Measurements from ENCODE around the gene WWTR1.

Gene WWTR1

GRCh38 chr3:149621218-149622005, 36.4 kb downstream of the WWTR1 start:
- Mint-ChIP-seq H3K27ac (no peak overlapping the region), H3K36me3 (ENCODE audit: low read depth) (no peaks in the 10 kb centered on the region), H3K27me3 (ENCODE audit: low read depth) (peaks cover 5% of the 10 kb centered on the region), H3K9me3 (no peaks in the 10 kb centered on the region), H3K4me3 (peak overlapping the region; percentile 9), H3K4me1 (ENCODE audit: low read depth) (peaks cover 25% of the 10 kb centered on the region)

DNA sequence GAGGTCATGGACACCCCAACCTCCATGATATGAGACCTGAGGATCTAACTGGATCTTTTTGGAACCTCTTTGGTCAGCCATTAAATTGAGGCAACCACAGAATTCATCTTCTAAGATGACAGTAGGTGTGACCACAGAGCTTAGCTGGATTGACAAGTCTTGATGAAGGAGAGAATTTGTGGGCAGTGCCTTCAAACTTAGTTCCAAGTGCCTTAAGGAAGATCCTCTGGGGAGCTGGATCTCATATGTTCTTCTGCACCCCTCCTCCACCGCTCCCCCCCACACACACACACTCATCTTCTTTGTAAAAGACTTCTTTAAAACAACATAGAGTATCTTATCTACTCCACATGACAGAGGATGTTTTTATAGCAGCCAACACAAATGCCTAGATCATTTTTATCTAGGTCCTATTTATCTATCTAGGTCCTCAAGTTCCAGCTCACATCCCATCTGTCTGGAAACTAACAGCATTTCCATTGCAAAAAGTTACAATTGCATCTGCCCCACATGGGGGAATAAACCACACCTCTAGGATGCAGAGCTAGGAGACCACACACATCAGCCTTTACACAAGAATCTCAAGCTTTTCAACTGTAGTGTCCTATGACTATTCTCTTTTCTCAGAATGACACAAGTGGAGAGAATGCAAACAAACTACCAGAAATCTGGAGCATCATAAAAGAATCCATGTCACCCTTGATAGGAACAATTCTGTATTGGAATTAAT, 37.4 kb downstream of the WWTR1 start:
- peak overlapping the region; percentile 2 for H3K4me3 Mint-ChIP-seq

GRCh38 chr3:149619136-149619535, 38.7 kb downstream of the WWTR1 start:
- Mint-ChIP-seq H3K9me3 (no peaks in the 10 kb centered on the region), H3K36me3 (ENCODE audit: low read depth) (no peaks in the 10 kb centered on the region), H3K27ac (no peak overlapping the region), H3K4me3 (no peak overlapping the region), H3K4me1 (ENCODE audit: low read depth) (peaks cover 25% of the 10 kb centered on the region), H3K27me3 (ENCODE audit: low read depth) (peaks cover 13% of the 10 kb centered on the region)

More for the DNA sequence above, 37.4 kb downstream of the WWTR1 start:
- H3K36me3 Mint-ChIP-seq (ENCODE audit: low read depth) = no peaks in the 10 kb centered on the region
- no peak overlapping the region for H3K27ac Mint-ChIP-seq
- H3K27me3 Mint-ChIP-seq (ENCODE audit: low read depth) = peaks cover 6% of the 10 kb centered on the region
- peaks cover 25% of the 10 kb centered on the region for H3K4me1 Mint-ChIP-seq (ENCODE audit: low read depth)
- H3K9me3 Mint-ChIP-seq = no peaks in the 10 kb centered on the region

GRCh38 chr3:149618151-149619123, 39.4 kb downstream of the WWTR1 start:
- Mint-ChIP-seq H3K4me3 (no peak overlapping the region), H3K27me3 (ENCODE audit: low read depth) (peaks cover 13% of the 10 kb centered on the region), H3K4me1 (ENCODE audit: low read depth) (peaks cover 22% of the 10 kb centered on the region), H3K27ac (no peak overlapping the region), H3K36me3 (ENCODE audit: low read depth) (no peaks in the 10 kb centered on the region), H3K9me3 (no peaks in the 10 kb centered on the region)

GRCh38 chr3:149615731-149616221, 42.0 kb downstream of the WWTR1 start:
- Mint-ChIP-seq H3K27ac (no peak overlapping the region), H3K4me1 (ENCODE audit: low read depth) (peaks cover 11% of the 10 kb centered on the region), H3K9me3 (no peaks in the 10 kb centered on the region), H3K4me3 (no peak overlapping the region), H3K36me3 (ENCODE audit: low read depth) (no peaks in the 10 kb centered on the region), H3K27me3 (ENCODE audit: low read depth) (peaks cover 13% of the 10 kb centered on the region)

DNA sequence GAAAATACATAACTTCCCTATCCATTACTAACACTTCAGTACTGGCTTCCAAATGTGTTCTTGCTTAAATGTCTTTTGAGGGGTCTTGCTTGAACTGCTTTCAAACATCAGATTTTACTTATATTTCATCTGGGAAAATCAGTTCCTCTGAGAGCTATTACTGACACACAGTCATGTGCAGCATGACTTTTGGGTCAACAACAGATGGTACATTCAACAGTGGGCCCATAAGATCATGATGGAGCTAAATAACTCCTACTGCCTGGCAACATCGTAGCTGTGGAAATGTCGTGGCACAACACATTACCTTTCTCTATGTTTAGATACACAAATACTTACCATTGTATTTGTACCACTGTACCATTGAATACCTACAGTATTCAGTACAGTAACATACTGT, 43.8 kb downstream of the WWTR1 start:
- Mint-ChIP-seq H3K27ac (no peak overlapping the region), H3K27me3 (ENCODE audit: low read depth) (peaks cover 13% of the 10 kb centered on the region), H3K36me3 (ENCODE audit: low read depth) (no peaks in the 10 kb centered on the region), H3K4me1 (ENCODE audit: low read depth) (peaks cover 4% of the 10 kb centered on the region), H3K9me3 (no peaks in the 10 kb centered on the region), H3K4me3 (no peak overlapping the region)

GRCh38 chr3:149612456-149612855, 45.4 kb downstream of the WWTR1 start:
- Mint-ChIP-seq H3K27ac (no peak overlapping the region), H3K4me3 (no peak overlapping the region), H3K36me3 (ENCODE audit: low read depth) (no peaks in the 10 kb centered on the region), H3K4me1 (ENCODE audit: low read depth) (peaks cover 4% of the 10 kb centered on the region), H3K9me3 (no peaks in the 10 kb centered on the region), H3K27me3 (ENCODE audit: low read depth) (peaks cover 8% of the 10 kb centered on the region)

- H3K27me3 Mint-ChIP-seq (ENCODE audit: low read depth) = peaks cover 8% of the 10 kb centered on the region
- no peaks in the 10 kb centered on the region for H3K36me3 Mint-ChIP-seq (ENCODE audit: low read depth)
- H3K9me3 Mint-ChIP-seq = no peaks in the 10 kb centered on the region
- peaks cover 4% of the 10 kb centered on the region for H3K4me1 Mint-ChIP-seq (ENCODE audit: low read depth)
- no peak overlapping the region for H3K4me3 Mint-ChIP-seq
- no peak overlapping the region for H3K27ac Mint-ChIP-seq
These were observed 46.7 kb downstream of the WWTR1 start for GRCh38 chr3:149611149-149611548.

DNA sequence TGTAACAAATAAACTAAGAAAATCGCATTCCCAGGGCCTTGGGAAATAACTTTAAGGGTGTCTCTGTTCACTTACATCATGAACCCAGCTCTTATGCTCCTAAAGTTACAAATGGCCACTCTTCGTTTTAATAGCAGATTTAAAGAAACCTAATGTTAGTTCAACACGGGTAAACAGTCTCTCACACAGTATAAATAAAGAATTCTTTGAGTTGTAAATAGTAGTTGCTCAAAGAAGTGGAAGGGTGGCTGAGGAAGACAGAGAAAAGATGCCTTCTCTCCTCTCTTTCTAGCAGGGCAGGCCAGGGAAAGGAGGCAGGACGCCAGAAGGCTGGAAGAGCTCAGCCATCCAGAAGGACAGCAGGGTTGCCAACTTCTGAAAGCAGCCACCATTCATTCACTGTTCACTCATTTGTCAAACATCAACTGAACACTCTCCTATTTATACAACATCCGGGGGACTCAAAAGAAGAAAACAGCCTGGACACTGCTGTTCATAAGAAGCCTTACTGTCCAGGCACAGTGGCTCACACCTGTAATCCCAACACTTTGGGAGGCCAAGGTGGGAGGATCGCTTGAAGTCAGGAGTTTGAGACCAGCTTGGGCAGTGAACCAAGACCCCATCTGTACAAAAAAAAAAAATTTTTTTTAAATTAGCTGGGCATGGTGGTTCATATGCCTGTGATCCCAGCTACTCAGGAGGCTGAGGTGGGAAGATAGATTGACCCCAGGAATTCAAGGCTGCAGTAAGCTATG, 47.3 kb downstream of the WWTR1 start:
- H3K36me3 Mint-ChIP-seq (ENCODE audit: low read depth) = no peaks in the 10 kb centered on the region
- H3K27me3 Mint-ChIP-seq (ENCODE audit: low read depth) = peaks cover 8% of the 10 kb centered on the region
- H3K9me3 Mint-ChIP-seq = no peaks in the 10 kb centered on the region
- H3K27ac Mint-ChIP-seq = no peak overlapping the region
- no peak overlapping the region for H3K4me3 Mint-ChIP-seq
- peaks cover 4% of the 10 kb centered on the region for H3K4me1 Mint-ChIP-seq (ENCODE audit: low read depth)

DNA sequence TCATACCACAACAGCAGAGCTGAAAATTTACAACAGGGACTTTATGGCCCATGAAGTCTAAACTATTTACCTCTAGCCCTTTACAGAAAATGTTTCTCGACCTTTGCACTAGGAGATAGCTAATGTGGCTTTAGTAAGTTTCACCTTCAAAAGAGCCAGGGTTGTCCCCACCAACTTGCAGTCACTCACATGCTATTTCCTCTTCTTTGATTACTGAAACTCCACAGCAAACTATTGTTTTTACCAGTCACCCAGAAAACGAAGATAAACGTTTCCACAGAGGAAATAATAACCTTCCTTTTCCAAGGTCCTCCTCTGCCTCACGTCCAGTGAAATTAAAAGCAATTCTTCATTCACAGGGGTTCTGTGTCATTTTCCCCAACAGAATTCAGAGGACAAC, 48.2 kb downstream of the WWTR1 start:
- Mint-ChIP-seq H3K4me3 (no peak overlapping the region), H3K4me1 (ENCODE audit: low read depth) (peaks cover 4% of the 10 kb centered on the region), H3K27me3 (ENCODE audit: low read depth) (peaks cover 2% of the 10 kb centered on the region), H3K9me3 (no peaks in the 10 kb centered on the region), H3K27ac (no peak overlapping the region), H3K36me3 (ENCODE audit: low read depth) (no peaks in the 10 kb centered on the region)

DNA sequence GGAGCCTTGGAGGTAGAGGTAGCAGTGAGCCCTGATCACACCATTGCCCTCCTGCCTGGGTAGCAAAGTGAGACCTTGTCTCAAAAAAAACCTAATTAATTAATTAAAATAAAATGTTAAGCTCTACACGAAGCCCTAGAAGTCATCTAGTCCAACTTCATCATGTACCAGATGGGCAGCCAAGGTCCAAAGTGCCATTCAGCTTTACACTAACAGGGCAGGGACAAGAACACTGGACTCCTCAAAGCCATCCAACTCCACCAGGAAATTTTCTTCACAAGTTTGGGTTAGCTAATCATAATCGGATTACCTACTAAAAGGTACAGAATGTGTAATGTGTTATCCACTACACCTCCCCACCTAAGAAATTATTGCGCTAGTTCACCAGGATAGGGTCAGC, 48.8 kb downstream of the WWTR1 start:
- H3K4me3 Mint-ChIP-seq = no peak overlapping the region
- no peaks in the 10 kb centered on the region for H3K36me3 Mint-ChIP-seq (ENCODE audit: low read depth)
- no peaks in the 10 kb centered on the region for H3K9me3 Mint-ChIP-seq
- peaks cover 4% of the 10 kb centered on the region for H3K4me1 Mint-ChIP-seq (ENCODE audit: low read depth)
- H3K27ac Mint-ChIP-seq = no peak overlapping the region
- no peaks in the 10 kb centered on the region for H3K27me3 Mint-ChIP-seq (ENCODE audit: low read depth)

DNA sequence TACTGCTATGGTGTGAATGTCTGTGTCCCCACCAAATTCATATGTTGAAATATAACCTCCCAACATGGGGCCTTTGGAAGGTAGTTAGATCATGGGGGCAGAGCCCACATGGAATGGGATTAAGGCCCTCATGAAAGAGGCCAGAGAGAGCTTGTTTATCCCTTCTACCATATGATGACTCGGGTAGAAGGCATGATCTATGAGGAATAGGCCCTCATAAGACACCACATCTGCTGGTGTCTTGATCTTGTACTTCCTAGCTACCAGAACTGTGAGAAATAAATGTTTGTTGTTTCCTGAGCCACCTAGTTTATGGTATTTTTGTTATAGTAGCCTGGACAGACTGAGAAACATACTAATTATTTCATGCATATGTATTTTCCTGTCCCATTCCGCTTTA, 51.9 kb downstream of the WWTR1 start:
- Mint-ChIP-seq H3K9me3 (no peaks in the 10 kb centered on the region), H3K27me3 (ENCODE audit: low read depth) (peaks cover 1% of the 10 kb centered on the region), H3K4me3 (no peak overlapping the region)

DNA sequence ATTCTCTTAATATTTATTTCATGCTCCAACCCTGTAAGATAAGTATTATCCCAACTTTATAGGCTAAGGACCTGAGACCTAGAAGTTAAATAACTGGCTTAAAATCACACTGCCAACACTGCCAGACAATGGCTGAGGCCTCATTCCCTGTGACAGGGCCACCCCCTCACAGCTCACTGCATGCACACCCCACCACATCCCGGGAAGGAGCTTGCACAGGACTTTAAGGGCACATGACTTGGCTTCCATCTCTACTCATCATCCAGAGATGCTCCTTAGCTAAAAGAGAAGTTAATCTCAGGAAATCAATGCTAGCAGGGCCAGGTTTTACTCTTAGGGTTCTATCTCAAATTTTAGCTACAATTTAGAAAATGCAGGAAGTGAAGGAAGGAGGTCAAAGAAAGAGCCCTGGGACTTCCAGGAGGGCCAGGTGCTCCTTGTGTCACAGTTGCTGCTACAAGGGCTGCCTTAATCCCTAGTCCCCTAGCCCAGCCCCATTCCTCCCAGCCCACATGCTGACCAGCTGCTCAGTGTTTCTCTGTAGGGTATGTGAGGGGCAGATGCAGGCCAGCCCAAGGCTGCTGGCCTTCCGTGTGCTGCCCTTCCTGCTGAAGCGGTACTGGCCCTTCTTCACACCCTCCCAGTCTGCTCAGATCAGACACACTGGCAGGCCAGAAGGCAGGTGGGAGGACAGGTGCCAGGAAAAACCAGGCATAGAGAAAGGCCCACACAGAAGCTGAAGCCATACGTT, 53.5 kb downstream of the WWTR1 start:
- Mint-ChIP-seq H3K27ac (no peak overlapping the region), H3K9me3 (no peaks in the 10 kb centered on the region), H3K36me3 (ENCODE audit: low read depth) (no peaks in the 10 kb centered on the region), H3K27me3 (ENCODE audit: low read depth) (peaks cover 4% of the 10 kb centered on the region), H3K4me3 (no peak overlapping the region), H3K4me1 (ENCODE audit: low read depth) (no peaks in the 10 kb centered on the region)

More for the DNA sequence above, 51.9 kb downstream of the WWTR1 start:
- Mint-ChIP-seq H3K36me3 (ENCODE audit: low read depth) (no peaks in the 10 kb centered on the region), H3K27ac (no peak overlapping the region), H3K4me1 (ENCODE audit: low read depth) (peaks cover 4% of the 10 kb centered on the region)

All from T-helper 1 cell treated with Interleukin-12 subunit alpha and Interleukin-12 subunit beta and Interleukin-4 antibody, amounts not matched to agents 30 μg/mL and 1 μg/mL, for 36 hours (primary cell).